OCI-LY7 (cell line): ENCODE data around the gene CHRNA7. TPM values are rescaled to one million over a fixed set of nuclear protein-coding genes. Genes with fewer than 3 reads are reported as not detected.

ENCODE experiments used
- BruUV-seq: library from RNA; stranded (reverse); fragments of 400-500 nt; replicated peaks from 2 replicates; lab custom pipeline; 2021; lab: Mats Ljungman, UMichigan
- CTCF ChIA-PET: fragments of 300-600 bp; sonication (Branson Sonifier 250); formaldehyde crosslinking; loops from one replicate; lab custom pipeline; 2022; ENCODE audit warnings: antibody characterized with exemption; ENCODE audit not compliant: unreplicated experiment; lab: Charles Lee
- POLR2A ChIA-PET: fragments of 300-600 bp; sonication (Branson Sonifier 250); formaldehyde crosslinking; loops from one replicate; lab custom pipeline; 2022; ENCODE audit warnings: antibody characterized with exemption; lab: Charles Lee
- DNase-seq: peaks from one replicate; pipeline ENCODE4 v3.0.0-alpha.2; 2015; ENCODE audit warnings: low spot score
- H2AFZ ChIP-seq: fragments of 200-600 bp; sonication (generic), shearing (Covaris generic); 2 replicates; pipeline ENCODE4 v1.6.1; 2014; ENCODE audit warnings: mild to moderate bottlenecking, antibody characterized with exemption, low read length, moderate library complexity
- H3K27ac ChIP-seq: fragments of 200-600 bp; sonication (generic); 2 replicates; pipeline ENCODE4 v1.5.1; 2014; ENCODE audit warnings: mixed run types, low read depth, mild to moderate bottlenecking, moderate library complexity, low read length, inconsistent platforms; ENCODE audit not compliant: poor library complexity, severe bottlenecking
- H3K36me3 ChIP-seq: fragments of 200-600 bp; sonication (generic); 2 replicates; pipeline ENCODE4 v1.6.1; 2014; ENCODE audit warnings: mild to moderate bottlenecking, antibody characterized with exemption, low read length, moderate library complexity, mixed read lengths; ENCODE audit not compliant: insufficient read depth
- H3K4me1 ChIP-seq: fragments of 200-600 bp; sonication (generic); 2 replicates; pipeline ENCODE4 v1.5.1; 2014; ENCODE audit warnings: mild to moderate bottlenecking, low read length; ENCODE audit not compliant: insufficient read depth, poor library complexity, severe bottlenecking
- H3K4me2 ChIP-seq: fragments of 200-600 bp; sonication (generic); 2 replicates; pipeline ENCODE4 v1.6.1; 2014; ENCODE audit warnings: mild to moderate bottlenecking, low read length
- H3K4me3 ChIP-seq: fragments of 200-600 bp; sonication (generic); 2 replicates; pipeline ENCODE4 v1.5.1; 2014; ENCODE audit warnings: mild to moderate bottlenecking, low read depth, low read length; ENCODE audit not compliant: poor library complexity, severe bottlenecking
- H3K79me2 ChIP-seq: fragments of 200-600 bp; sonication (generic); 2 replicates; pipeline ENCODE4 v1.6.1; 2016; ENCODE audit warnings: low read depth, mild to moderate bottlenecking, low read length, moderate library complexity, mixed read lengths; ENCODE audit not compliant: insufficient read depth
- H3K9me2 ChIP-seq: fragments of 200-600 bp; sonication (generic); 2 replicates; pipeline ENCODE4 v1.6.1; 2016; ENCODE audit warnings: mild to moderate bottlenecking, low read length, mixed read lengths; ENCODE audit not compliant: insufficient read depth
- H3K9me3 ChIP-seq: fragments of 200-600 bp; sonication (generic); 2 replicates; pipeline ENCODE4 v1.6.1; 2014; ENCODE audit warnings: mild to moderate bottlenecking, mixed run types, low read length, mixed read lengths
- H4K20me1 ChIP-seq: fragments of 200-600 bp; sonication (generic); 2 replicates; pipeline ENCODE4 v1.6.1; 2014; ENCODE audit warnings: mild to moderate bottlenecking, antibody characterized with exemption, low read length, moderate library complexity, mixed read lengths; ENCODE audit not compliant: insufficient read depth
- EZH2phosphoT487 ChIP-seq: fragments of 200-600 bp; sonication (generic); IDR thresholded peaks from 2 replicates; pipeline ENCODE4 v1.6.1; 2018; ENCODE audit warnings: low read depth, borderline replicate concordance, mild to moderate bottlenecking, mixed run types, antibody characterized with exemption, low read length, moderate library complexity, mixed read lengths
- intact Hi-C: fragments of 100-400 bp; cut with micrococcal nuclease; formaldehyde crosslinking; loops from one replicate; pipeline ENCODE4 v1.10.0; 2022; ENCODE audit not compliant: unreplicated experiment
- total RNA-seq, 2 experiments: library from RNA; depleted of rRNA in 1 of 2; stranded (reverse); fragments of >200 nt in 1 of 2; shearing (Covaris generic) in 1 of 2; gene quantifications; 2 replicates each; pipeline ENCODE4 v1.2.3, GENCODE V29; 2014 to 2022
- TF ChIP-seq, protein P1 (sequence below): fragments of 200-600 bp; sonication (generic); conservative IDR thresholded peaks from 2 replicates; pipeline ENCODE4 v1.5.1; 2014; ENCODE audit warnings: mild to moderate bottlenecking, antibody characterized with exemption, low read length, moderate library complexity, mixed read lengths

The CHRNA7 gene
- total RNA-seq, 2 experiments from 2014 or later: not detected

DNA sequence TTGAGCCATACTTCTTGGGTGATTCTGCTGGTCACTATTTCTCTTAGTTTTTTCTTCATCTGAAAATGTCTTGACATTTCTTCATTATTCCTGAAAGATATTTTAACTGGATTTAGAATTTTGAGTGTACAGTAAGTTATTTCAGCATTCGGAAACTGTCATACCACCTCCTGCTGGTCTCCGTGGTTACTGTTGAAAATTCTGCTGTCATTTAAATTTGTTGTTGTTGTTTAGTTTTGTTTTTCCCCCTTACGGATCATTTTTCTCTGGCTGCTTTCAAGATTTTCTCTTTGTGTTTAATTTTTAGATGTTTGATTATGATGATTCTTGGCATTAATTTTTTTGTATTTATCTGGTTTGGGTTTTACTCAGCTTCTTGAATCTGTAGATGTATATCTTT is 100.5 kb downstream of the CHRNA7 start:
- POLR2A ChIA-PET: no interaction called here
- TF ChIP-seq, protein P1, sequence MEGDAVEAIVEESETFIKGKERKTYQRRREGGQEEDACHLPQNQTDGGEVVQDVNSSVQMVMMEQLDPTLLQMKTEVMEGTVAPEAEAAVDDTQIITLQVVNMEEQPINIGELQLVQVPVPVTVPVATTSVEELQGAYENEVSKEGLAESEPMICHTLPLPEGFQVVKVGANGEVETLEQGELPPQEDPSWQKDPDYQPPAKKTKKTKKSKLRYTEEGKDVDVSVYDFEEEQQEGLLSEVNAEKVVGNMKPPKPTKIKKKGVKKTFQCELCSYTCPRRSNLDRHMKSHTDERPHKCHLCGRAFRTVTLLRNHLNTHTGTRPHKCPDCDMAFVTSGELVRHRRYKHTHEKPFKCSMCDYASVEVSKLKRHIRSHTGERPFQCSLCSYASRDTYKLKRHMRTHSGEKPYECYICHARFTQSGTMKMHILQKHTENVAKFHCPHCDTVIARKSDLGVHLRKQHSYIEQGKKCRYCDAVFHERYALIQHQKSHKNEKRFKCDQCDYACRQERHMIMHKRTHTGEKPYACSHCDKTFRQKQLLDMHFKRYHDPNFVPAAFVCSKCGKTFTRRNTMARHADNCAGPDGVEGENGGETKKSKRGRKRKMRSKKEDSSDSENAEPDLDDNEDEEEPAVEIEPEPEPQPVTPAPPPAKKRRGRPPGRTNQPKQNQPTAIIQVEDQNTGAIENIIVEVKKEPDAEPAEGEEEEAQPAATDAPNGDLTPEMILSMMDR: peak; percentile 45
- no peak for TF ChIP-seq EZH2phosphoT487
- intact Hi-C loops: no loop called here
- H3K27ac ChIP-seq: no peak overlapping the region
- H2AFZ ChIP-seq: no peak overlapping the region
- no peak overlapping the region for H3K4me2 ChIP-seq
- H3K36me3 ChIP-seq: no peaks in the 10 kb centered on the region
- BruUV-seq: no TSS peak
- no peaks in the 10 kb centered on the region for H3K9me2 ChIP-seq
- H3K4me3 ChIP-seq: no peak overlapping the region
- no peaks in the 10 kb centered on the region for H3K79me2 ChIP-seq
- H4K20me1 ChIP-seq: no peaks in the 10 kb centered on the region
- CTCF ChIA-PET: no interaction called here
- DNase-seq: no peak
- H3K9me3 ChIP-seq: no peaks in the 10 kb centered on the region
- H3K4me1 ChIP-seq: no peaks in the 10 kb centered on the region

DNA sequence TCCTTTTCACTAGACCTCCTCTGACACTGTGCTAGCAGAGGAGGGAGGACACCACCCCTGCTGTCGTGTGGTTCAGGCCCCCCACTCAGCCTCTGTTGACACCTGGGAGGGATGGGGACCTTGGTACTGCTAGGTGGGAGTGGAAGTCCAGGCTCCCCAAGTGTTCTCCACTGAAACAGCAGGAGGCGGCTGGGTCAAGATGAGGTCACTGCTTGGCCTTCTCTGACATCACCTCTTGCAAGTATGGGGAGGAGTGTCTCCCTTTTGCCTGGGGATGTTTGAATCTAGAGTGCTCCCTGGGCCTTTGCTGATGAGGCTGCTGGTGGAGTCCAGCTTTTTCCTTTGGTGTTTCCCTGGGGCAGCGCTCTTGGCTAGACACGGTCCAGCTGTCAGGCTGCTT is 101.5 kb downstream of the CHRNA7 start:
- H3K4me2 ChIP-seq: no peak overlapping the region
- no TSS peak for BruUV-seq
- no peaks in the 10 kb centered on the region for H3K9me3 ChIP-seq
- no peaks in the 10 kb centered on the region for H3K9me2 ChIP-seq
- TF ChIP-seq, protein P1: no peak
- no peak for TF ChIP-seq EZH2phosphoT487
- no peak overlapping the region for H3K27ac ChIP-seq
- H2AFZ ChIP-seq: no peak overlapping the region
- CTCF ChIA-PET: no interaction called here
- H3K4me3 ChIP-seq: no peak overlapping the region
- H4K20me1 ChIP-seq: no peaks in the 10 kb centered on the region
- H3K4me1 ChIP-seq: no peaks in the 10 kb centered on the region
- no peaks in the 10 kb centered on the region for H3K79me2 ChIP-seq
- no peak for DNase-seq
- POLR2A ChIA-PET: no interaction called here
- H3K36me3 ChIP-seq: no peaks in the 10 kb centered on the region
- intact Hi-C loops: no loop called here

DNA sequence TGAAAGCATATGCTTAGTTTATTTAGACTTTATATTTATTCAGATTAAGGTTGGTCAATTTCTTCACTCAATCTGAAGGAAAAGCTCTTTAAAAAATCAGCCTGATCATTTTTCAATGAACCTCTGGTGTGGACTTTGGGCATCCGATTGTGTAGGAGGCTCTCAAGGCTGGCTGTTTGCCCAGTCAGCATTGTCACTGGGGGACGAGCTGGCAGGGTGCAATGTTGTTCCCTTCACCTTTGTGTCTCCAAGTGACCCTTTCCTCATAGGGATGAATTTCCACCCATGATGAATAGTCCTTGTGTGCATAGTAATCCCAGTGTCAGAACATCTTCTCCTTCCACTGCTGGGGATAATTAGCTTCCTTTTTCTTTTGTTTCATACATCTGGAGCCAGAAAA is 102.5 kb downstream of the CHRNA7 start:
- Histone ChIP-seq H4K20me1 (no peaks in the 10 kb centered on the region), H3K4me2 (no peak overlapping the region), H3K27ac (no peak overlapping the region), H2AFZ (no peak overlapping the region), H3K9me3 (no peaks in the 10 kb centered on the region), H3K36me3 (no peaks in the 10 kb centered on the region), H3K4me1 (no peaks in the 10 kb centered on the region), H3K4me3 (no peak overlapping the region), H3K9me2 (no peaks in the 10 kb centered on the region), H3K79me2 (no peaks in the 10 kb centered on the region)
- no TSS peak for BruUV-seq
- POLR2A ChIA-PET: no interaction called here
- intact Hi-C loops: no loop called here
- no peak for DNase-seq
- CTCF ChIA-PET: interaction anchor here (1.0 kb wide), 1 partner anchor 12 kb away, joined by 4 read pairs; no protein-coding TSS in a partner anchor
- no peak for TF ChIP-seq EZH2phosphoT487
- TF ChIP-seq, protein P1: no peak
